GM13977 (cell line): ENCODE measurements around the gene KRTAP15-1.

Source experiments
- DNase-seq: peaks from one replicate; pipeline ENCODE4 v3.0.0; 2012; ENCODE audit warnings: low spot score
- in situ Hi-C: fragments of 300-500 bp; cut with MboI; formaldehyde crosslinking; loops from one replicate; pipeline ENCODE4 v1.12.0; 2022; ENCODE audit warnings: low sequenced_read_pairs, low pct_unique_long_range_greater_than_20kb, mixed read lengths, inconsistent platforms; ENCODE audit not compliant: unreplicated experiment
- TF ChIP-seq, protein P1 (sequence below): IDR thresholded peaks from 2 replicates; pipeline ENCODE4 v1.5.1; 2012; ENCODE audit warnings: mild to moderate bottlenecking, control low read depth; ENCODE audit not compliant: insufficient read depth; ENCODE audit errors: extremely low read depth, missing control alignments

Gene KRTAP15-1, protein sequence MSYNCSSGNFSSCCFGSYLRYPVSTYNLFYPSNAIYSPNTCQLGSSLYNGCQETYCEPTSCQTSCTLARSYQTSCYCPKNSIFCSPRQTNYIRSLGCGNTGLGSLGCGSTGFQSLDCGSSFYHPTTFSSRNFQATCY

DNA sequence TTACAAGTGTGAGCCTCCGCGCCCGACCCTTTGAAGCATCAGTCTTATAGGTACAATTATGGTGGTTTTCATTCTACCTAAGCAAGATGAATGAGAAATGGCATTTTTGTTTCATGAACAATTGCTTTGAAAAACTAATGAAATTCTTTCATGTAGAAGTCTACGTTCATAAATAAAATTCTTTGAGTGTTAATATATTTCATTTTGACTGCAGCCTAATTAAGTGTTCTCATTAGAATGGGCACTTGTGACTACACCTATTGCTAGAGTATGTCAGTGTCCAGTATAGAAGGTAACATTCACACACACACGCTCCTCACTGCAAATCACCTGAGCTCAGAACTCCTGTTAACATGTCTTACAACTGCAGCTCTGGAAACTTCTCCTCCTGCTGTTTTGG, at the start of gene KRTAP15-1:
Gene KRTAP15-1, plus strand, starts transcription at position 301 of the 400 bp plus-strand sequence. Its CDS starts 53 bp downstream, at position 354.
- in situ Hi-C loops, result no loop called here
- TF ChIP-seq, protein P1, sequence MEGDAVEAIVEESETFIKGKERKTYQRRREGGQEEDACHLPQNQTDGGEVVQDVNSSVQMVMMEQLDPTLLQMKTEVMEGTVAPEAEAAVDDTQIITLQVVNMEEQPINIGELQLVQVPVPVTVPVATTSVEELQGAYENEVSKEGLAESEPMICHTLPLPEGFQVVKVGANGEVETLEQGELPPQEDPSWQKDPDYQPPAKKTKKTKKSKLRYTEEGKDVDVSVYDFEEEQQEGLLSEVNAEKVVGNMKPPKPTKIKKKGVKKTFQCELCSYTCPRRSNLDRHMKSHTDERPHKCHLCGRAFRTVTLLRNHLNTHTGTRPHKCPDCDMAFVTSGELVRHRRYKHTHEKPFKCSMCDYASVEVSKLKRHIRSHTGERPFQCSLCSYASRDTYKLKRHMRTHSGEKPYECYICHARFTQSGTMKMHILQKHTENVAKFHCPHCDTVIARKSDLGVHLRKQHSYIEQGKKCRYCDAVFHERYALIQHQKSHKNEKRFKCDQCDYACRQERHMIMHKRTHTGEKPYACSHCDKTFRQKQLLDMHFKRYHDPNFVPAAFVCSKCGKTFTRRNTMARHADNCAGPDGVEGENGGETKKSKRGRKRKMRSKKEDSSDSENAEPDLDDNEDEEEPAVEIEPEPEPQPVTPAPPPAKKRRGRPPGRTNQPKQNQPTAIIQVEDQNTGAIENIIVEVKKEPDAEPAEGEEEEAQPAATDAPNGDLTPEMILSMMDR, result no peak
- DNase-seq, result no peak

DNA sequence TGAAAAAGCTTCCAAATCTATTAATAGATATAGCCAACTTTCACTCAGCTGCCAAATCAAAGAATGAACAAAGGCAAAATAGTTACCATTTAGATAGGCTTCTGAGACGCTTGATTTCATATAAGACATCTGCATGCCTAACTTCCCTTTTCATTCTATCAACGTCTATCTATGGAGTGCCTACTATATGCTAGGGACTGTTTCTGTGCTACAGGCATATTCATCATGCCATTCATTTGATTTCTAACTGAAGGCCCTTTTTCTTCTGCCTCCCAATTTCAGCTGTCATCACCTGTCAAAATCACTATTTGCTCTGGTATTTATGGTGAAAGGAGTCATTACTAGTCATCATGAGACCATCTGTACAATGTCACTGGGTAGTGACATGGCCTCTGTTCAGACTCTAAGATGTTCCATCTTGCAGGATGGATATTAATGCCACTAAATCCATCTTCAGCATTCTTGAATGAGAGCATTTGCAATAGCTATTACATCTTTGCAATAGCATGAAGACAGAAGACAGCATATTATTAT, 48.5 kb upstream of the KRTAP15-1 start:
- no peak for DNase-seq
- in situ Hi-C loops, result no loop called here
- TF ChIP-seq, protein P1, result no peak

DNA sequence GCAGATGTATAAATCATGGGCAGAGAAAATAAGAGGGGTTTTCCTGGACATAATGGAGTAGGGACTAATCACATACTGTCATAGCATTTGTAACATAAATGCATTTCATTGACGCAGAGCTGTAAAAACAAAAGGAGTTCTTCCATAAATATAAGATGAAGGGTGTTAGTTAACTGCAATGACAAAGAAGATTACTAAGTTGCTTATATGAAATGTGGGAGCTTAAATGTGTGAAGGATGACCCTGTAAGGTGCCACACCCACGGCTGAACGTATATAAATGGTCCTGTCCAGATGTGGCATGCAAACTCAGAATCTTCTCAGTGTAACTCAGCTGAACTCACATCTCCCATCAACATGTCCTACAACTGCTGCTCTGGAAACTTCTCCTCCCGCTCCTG, 44.3 kb upstream of the KRTAP15-1 start, which contains the start of gene KRTAP13-1:
Gene KRTAP13-1, plus strand, starts transcription at position 301 of the 400 bp plus-strand sequence. Its CDS starts 56 bp downstream, at position 357.
- in situ Hi-C loops, result no loop called here
- TF ChIP-seq, protein P1, result no peak
- DNase-seq, result no peak

DNA sequence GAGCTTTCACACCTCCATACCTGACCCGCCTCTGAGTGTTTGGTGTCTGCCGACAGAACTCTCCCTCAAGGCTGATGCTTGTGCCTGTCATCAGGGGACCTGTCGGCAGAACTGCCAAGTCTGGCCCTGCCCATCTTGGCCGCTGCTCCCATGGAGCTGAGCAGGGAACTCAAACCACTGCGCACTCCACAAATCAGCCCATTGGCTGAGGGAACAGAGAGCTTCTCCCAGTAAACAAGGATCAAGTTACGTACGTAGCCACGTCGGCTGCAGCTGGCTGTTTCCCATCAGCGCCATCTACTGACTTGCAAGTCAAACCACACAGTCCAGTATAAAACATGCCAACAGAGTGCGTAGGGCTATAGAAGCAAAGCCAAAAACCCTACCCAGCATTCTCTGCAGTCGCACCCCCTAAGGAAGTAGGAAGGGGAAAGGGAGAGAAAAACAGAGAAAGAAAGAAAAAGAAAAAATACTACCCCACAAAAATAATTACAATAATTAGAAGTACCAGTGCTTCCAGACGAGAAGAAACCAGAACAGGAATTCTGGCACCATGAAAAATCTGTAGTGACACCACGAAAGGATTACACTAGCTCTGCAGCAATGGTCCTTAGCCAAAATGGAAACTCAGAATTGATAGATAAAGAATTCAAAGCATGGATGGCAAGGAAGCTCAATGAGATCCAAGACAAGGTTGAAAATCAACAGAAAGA, 31.1 kb upstream of the KRTAP15-1 start:
- TF ChIP-seq, protein P1, result peak; percentile 35
- DNase-seq, result no peak
- in situ Hi-C loops, result no loop called here

DNA sequence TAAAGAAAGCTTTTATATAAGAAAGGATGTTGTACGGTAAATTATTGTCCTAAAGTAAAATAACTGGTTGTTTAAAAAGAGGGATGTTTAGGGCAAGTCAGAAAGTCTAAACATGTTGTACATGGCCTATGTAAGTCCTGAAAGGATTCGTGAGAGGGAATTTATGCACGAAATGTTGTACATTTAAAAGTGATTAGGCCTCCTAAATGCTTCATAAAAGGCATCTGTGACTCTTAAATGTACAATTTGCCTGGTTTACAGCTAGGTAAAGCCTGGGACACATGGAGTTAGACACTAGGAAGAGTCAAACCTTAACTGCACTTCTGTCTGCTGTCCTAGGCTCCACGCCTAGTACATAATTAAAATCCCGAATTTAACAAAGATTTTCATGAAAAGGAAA, 24.1 kb upstream of the KRTAP15-1 start:
- in situ Hi-C loops, result no loop called here
- DNase-seq, result no peak
- TF ChIP-seq, protein P1, result no peak

DNA sequence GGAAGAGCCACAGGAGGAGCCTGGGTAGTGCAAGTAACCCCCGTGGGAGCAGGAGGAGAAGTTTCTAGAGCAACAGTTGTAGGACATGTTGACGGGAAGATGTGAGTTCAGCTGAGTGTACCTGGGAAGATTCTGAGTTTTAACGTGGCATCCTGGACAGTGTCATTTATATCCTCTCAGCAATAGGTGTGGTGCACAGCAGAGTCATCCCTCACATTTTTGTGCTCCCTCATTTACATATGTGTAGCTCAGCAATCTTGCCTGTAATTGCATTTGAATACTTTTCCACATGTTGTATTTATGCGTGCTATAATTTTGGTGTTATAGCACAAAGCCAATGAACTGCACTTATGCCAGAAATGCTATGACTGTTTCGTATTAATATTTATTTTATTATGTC, 14.2 kb upstream of the KRTAP15-1 start, which contains the start of gene KRTAP13-3:
Gene KRTAP13-3, minus strand, starts transcription at position 101 of the 400 bp plus-strand sequence. Its CDS starts 14 bp downstream, at position 87.
- no peak for DNase-seq
- TF ChIP-seq, protein P1, result no peak
- in situ Hi-C loops, result no loop called here
